HepG2 (cell line): Measurements from ENCODE around the gene SLC50A1. TPM values are rescaled to one million over a fixed set of nuclear protein-coding genes. Genes with fewer than 3 reads are reported as not detected.

Experiments
- ATF4 ChIP-seq, 2 experiments: fragments of 450-650 bp in 1 of 2; sonication (generic) in 1 of 2; formaldehyde crosslinking; IDR thresholded peaks; 2 replicates each; pipeline versions ENCODE4 v1.5.0 to v1.8.0; 2020 to 2022; ENCODE audit warnings: mild to moderate bottlenecking in 1 of 2, missing genetic modification reagents in 1 of 2
- BORCS8-MEF2B ChIP-seq: sonication (generic); formaldehyde crosslinking; IDR thresholded peaks from 2 replicates; pipeline ENCODE4 v1.8.0; 2022; ENCODE audit warnings: mild to moderate bottlenecking, missing genetic modification reagents
- FOSL1 ChIP-seq: sonication (generic); formaldehyde crosslinking; IDR thresholded peaks from 2 replicates; pipeline ENCODE4 v1.9.0; 2021; ENCODE audit warnings: missing genetic modification reagents, borderline replicate concordance
- FOXA3 ChIP-seq: IDR thresholded peaks from 2 replicates; pipeline ENCODE4 v1.6.1; 2016; ENCODE audit warnings: missing genetic modification reagents, missing compliant biosample characterization
- GFI1 ChIP-seq: sonication (generic); formaldehyde crosslinking; IDR thresholded peaks from 2 replicates; pipeline ENCODE4 v1.5.0; 2020; ENCODE audit warnings: missing genetic modification reagents, mild to moderate bottlenecking, borderline replicate concordance
- GZF1 ChIP-seq: sonication (generic); formaldehyde crosslinking; IDR thresholded peaks from 2 replicates; pipeline ENCODE4 v1.5.1; 2020; ENCODE audit warnings: mild to moderate bottlenecking, missing genetic modification reagents
- HMGXB3 ChIP-seq: sonication (generic); formaldehyde crosslinking; IDR thresholded peaks from 2 replicates; pipeline ENCODE4 v1.4.0; 2020; ENCODE audit warnings: missing genetic modification reagents, borderline replicate concordance
- MEF2D ChIP-seq: sonication (generic); formaldehyde crosslinking; IDR thresholded peaks from 2 replicates; pipeline ENCODE4 v1.5.1; 2020; ENCODE audit warnings: mild to moderate bottlenecking, missing genetic modification reagents
- MZF1 ChIP-seq: sonication (generic); formaldehyde crosslinking; IDR thresholded peaks from 2 replicates; pipeline ENCODE4 v1.8.1; 2023; ENCODE audit warnings: mild to moderate bottlenecking, missing genetic modification reagents, borderline replicate concordance
- NCOA5 ChIP-seq: sonication (generic); formaldehyde crosslinking; IDR thresholded peaks from 2 replicates; pipeline ENCODE4 v1.4.0; 2020; ENCODE audit warnings: missing genetic modification reagents
- SP5 ChIP-seq: IDR thresholded peaks from 2 replicates; pipeline ENCODE4 v1.6.1; 2016; ENCODE audit warnings: low read depth, borderline replicate concordance
- ZBED4 ChIP-seq: sonication (generic); formaldehyde crosslinking; IDR thresholded peaks from 2 replicates; pipeline ENCODE4 v1.4.0; 2020; ENCODE audit warnings: missing genetic modification reagents, borderline replicate concordance
- ZMYM3 ChIP-seq: sonication (generic); formaldehyde crosslinking; IDR thresholded peaks from 2 replicates; pipeline ENCODE4 v1.5.1; 2020; ENCODE audit warnings: mild to moderate bottlenecking, missing genetic modification reagents
- ZNF251 ChIP-seq: sonication (generic); formaldehyde crosslinking; IDR thresholded peaks from 2 replicates; pipeline ENCODE4 v1.9.0; 2021; ENCODE audit warnings: mild to moderate bottlenecking, missing genetic modification reagents
- ZNF280D ChIP-seq: sonication (generic); formaldehyde crosslinking; IDR thresholded peaks from 2 replicates; pipeline ENCODE4 v1.5.1; 2020; ENCODE audit warnings: mild to moderate bottlenecking, missing genetic modification reagents
- ZNF644 ChIP-seq: IDR thresholded peaks from 2 replicates; pipeline ENCODE4 v1.6.1; 2016; ENCODE audit warnings: low read depth
- ZNF672 ChIP-seq: sonication (generic); formaldehyde crosslinking; IDR thresholded peaks from 2 replicates; pipeline ENCODE4 v1.8.1; 2022; ENCODE audit warnings: missing genetic modification reagents
- polyA plus RNA-seq, 8 experiments: library from polyadenylated mRNA; depleted of rRNA in 3 of 8; stranded (reverse) in 7 of 8; unstranded in 1 of 8; fragments of >200 nt; fragmentation: Illumina TruSeq in 4 of 8; extraction: Trizol in 4 of 8; gene quantifications; 2 replicates each; pipeline versions ENCODE4 v1.2.1 to v1.2.3, GENCODE V29; 2011 to 2016; ENCODE audit warnings: low read depth in 4 of 8, missing spikeins in 1 of 8, mixed read lengths in 1 of 8; ENCODE audit not compliant: insufficient read depth in 1 of 8
- total RNA-seq, 5 experiments: library from RNA; depleted of rRNA; stranded (reverse); fragments of >200 nt; fragmentation: Illumina TruSeq; extraction: Trizol; gene quantifications; 2 replicates each; pipeline ENCODE4 v1.2.3, GENCODE V29; 2016; ENCODE audit warnings: low read depth in 1 of 5

The SLC50A1 gene
- total and polyA plus RNA-seq, 2 of the 13 experiments (the other 11 are each of a cell fraction or from before 2014, with no cell fraction given): 22.5 to 46.8 TPM

GRCh38 chr1:155125946-155126555, 9.6 kb upstream of the SLC50A1 start (continued):
- peak in 1 of 2 experiments; percentile 81; a peak in 2 of 4 replicates for TF ChIP-seq ATF4 (CRISPR knock-in tag; IDR thresholded peaks at IDR 0.05)
- peak; percentile 92 for TF ChIP-seq FOXA3 (CRISPR knock-in tag)
- peak; percentile 94 for TF ChIP-seq MEF2D (CRISPR knock-in tag)
- TF ChIP-seq FOSL1: no peak
- peak; percentile 83 for TF ChIP-seq ZMYM3
- TF ChIP-seq ZNF644: peak; percentile 60; the same call in 1 of the 2 replicates
- peak; percentile 97 for TF ChIP-seq SP5 (CRISPR knock-in tag)
- TF ChIP-seq NCOA5 (CRISPR knock-in tag): no peak
- peak; percentile 95 for TF ChIP-seq BORCS8-MEF2B (CRISPR knock-in tag)
- TF ChIP-seq GZF1 (CRISPR knock-in tag): peak; percentile 80; the same call in 1 of the 2 replicates
- TF ChIP-seq ZBED4 (CRISPR knock-in tag): peak; percentile 97
- TF ChIP-seq ZNF251: no peak
- peak; percentile 85; the same call in 1 of the 2 replicates for TF ChIP-seq ZNF672 (CRISPR knock-in tag)
- TF ChIP-seq HMGXB3 (CRISPR knock-in tag): peak; percentile 85; the same call in 1 of the 2 replicates
- TF ChIP-seq GFI1: peak; percentile 85
- no peak for TF ChIP-seq MZF1 (CRISPR knock-in tag)
- TF ChIP-seq ZNF280D: peak; percentile 89
